Thyroid gland (tissue), 4 donors: Measurements from ENCODE around the gene LSM7.

Experiments used
- CTCF ChIP-seq, 6 experiments: fragments of 200-600 bp in 3 of 6; fragments of 450-650 bp in 3 of 6; sonication (generic) in 3 of 6; IDR thresholded peaks; one replicate each; pipeline ENCODE4 v1.5.1; 2016 to 2019; ENCODE audit warnings: antibody characterized with exemption in 6 of 6, mild to moderate bottlenecking in 2 of 6, inconsistent platforms in 1 of 6, moderate library complexity in 1 of 6
- POLR2A ChIP-seq, 2 donors: fragments of 450-650 bp; IDR thresholded peaks; one replicate each; pipeline ENCODE4 v1.6.1; 2017; ENCODE audit warnings: antibody characterized with exemption in 2 of 2, mild to moderate bottlenecking in 2 of 2, moderate library complexity in 1 of 2

- no peak for TF ChIP-seq CTCF (IDR thresholded peaks at IDR 0.05)
- no peak for TF ChIP-seq POLR2A (IDR thresholded peaks at IDR 0.05)
Measured at GRCh38 chr19:2324220-2324948, 4.0 kb downstream of the LSM7 start.
